B cell (primary cell): ENCODE data around the gene OXGR1.

Experiments used
- CTCF ChIP-seq: fragments of 200-600 bp; IDR thresholded peaks from one replicate; pipeline ENCODE4 v1.8.0; 2022; ENCODE audit warnings: antibody characterized with exemption, mild to moderate bottlenecking
- EZH2 ChIP-seq: IDR thresholded peaks from 2 replicates; pipeline ENCODE4 v1.6.1; 2012; ENCODE audit warnings: borderline replicate concordance, low read depth, mild to moderate bottlenecking, moderate library complexity, low read length; ENCODE audit not compliant: insufficient read depth, poor library complexity, severe bottlenecking

GRCh38 chr13:96991072-96991471 is 3.2 kb downstream of the OXGR1 start:
- TF ChIP-seq CTCF (no peak), EZH2 (no peak)
